Measurements from ENCODE around the gene TYW1B.
"Not testable (repeated sequence)": the region's sequence is repeated elsewhere in the genome, so short reads cannot be mapped to it uniquely, and the experiment has no call there.

- TF ChIP-seq CTCF, POLR2A (IDR thresholded peaks at IDR 0.05): not testable (repeated sequence)
Measured at GRCh38 chr7:72546586-72547237, 281.3 kb downstream of the TYW1B start.
